Bone marrow (tissue), 2 donors: ENCODE data around the gene ELAVL3.
"Not testable (repeated sequence)": the region's sequence is repeated elsewhere in the genome, so short reads cannot be mapped to it uniquely, and the experiment has no call there.

Experiments
- DNase-seq, 2 donors: peaks; one replicate each; lab custom pipeline; 2025; lab: John Stamatoyannopoulos, UW

ELAVL3 gene

GRCh38 chr19:11458912-11459311 lies 21.9 kb downstream of the ELAVL3 start:
- DNase-seq: not testable (repeated sequence)

- no peak for DNase-seq
These were observed 22.5 kb downstream of the ELAVL3 start for GRCh38 chr19:11458236-11458900.

- no peak for DNase-seq
These were observed 23.0 kb downstream of the ELAVL3 start for GRCh38 chr19:11457831-11458230.

- DNase-seq: no peak
These were observed 23.7 kb downstream of the ELAVL3 start for GRCh38 chr19:11457115-11457514.

- DNase-seq: no peak
These were observed 24.2 kb downstream of the ELAVL3 start for GRCh38 chr19:11456659-11457058.

- DNase-seq: not testable (repeated sequence)
These were observed 25.7 kb downstream of the ELAVL3 start for GRCh38 chr19:11455233-11455554.

GRCh38 chr19:11453468-11454341 lies 27.1 kb downstream of the ELAVL3 start:
- DNase-seq: no peak

- no peak for DNase-seq
These were observed 28.1 kb downstream of the ELAVL3 start for GRCh38 chr19:11452620-11453310.

GRCh38 chr19:11451871-11452619 lies 28.8 kb downstream of the ELAVL3 start:
- no peak for DNase-seq

- DNase-seq: no peak
These were observed 29.4 kb downstream of the ELAVL3 start for GRCh38 chr19:11451327-11451870.

- DNase-seq: no peak
These were observed 30.1 kb downstream of the ELAVL3 start for GRCh38 chr19:11450570-11451326.

- no peak for DNase-seq
These were observed 31.8 kb downstream of the ELAVL3 start for GRCh38 chr19:11448923-11449554.

- DNase-seq: no peak
These were observed 32.4 kb downstream of the ELAVL3 start for GRCh38 chr19:11448410-11448809.

- DNase-seq: no peak
These were observed 33.2 kb downstream of the ELAVL3 start for GRCh38 chr19:11447347-11448262.

GRCh38 chr19:11446652-11447301 lies 34.1 kb downstream of the ELAVL3 start:
- DNase-seq: peak in 1 of 2 donors; percentile 2

GRCh38 chr19:11446271-11446651 lies 34.6 kb downstream of the ELAVL3 start:
- DNase-seq: no peak

- no peak for DNase-seq
These were observed 35.7 kb downstream of the ELAVL3 start for GRCh38 chr19:11445141-11445540.

GRCh38 chr19:11444059-11444458 lies 36.8 kb downstream of the ELAVL3 start:
- DNase-seq: no peak

- DNase-seq: no peak
These were observed 42.9 kb downstream of the ELAVL3 start for GRCh38 chr19:11437955-11438354.
